HG03520 (cell line): ENCODE measurements around the gene CYRIA.
A peak's percentile ranks its signal among the peaks of the same experiment; 100 is the strongest.

Experiments
- ATAC-seq: cut with Tn5 transposase; IDR thresholded peaks from one replicate; pipeline ENCODE4 v1.9.1; 2021; ENCODE audit warnings: mild to moderate bottlenecking, moderate library complexity; ENCODE audit not compliant: unreplicated experiment

The CYRIA gene

DNA sequence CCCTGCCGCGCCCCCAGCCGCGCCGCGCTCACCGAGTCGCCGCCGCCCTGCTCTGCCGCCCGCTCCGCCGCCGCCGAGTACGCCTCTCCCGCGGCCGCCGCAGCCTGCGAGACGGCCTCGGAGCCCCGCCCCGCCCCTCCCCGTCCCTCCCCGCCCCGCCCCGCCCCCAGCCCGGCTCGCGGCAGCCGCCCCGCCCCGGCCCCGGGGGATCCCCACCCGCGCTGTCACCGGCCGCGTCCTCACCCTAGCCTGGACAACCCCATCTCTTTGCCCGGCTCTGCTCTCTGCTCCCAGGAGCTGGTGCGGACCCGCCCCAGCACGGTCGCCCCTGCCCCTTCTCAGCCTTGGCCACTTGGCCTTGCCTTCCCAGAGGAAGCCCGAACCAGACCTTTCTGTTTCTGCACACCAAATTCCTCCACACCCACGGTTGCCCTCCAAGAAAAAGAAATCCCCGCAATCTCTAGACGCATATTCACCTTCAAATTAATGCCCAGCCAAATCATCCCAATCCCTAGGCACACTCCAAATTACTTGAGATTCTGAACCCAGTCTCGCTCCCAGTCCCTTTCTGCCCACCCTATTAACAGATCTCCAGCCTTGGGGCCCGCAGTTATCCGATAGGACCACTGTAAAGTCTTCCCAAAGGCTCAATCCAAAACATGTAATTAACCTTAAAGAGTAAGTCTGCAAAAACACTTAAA lies at the start of gene CYRIA:
TSS of gene CYRIA (minus strand) at position 87 of the 701 bp plus-strand sequence. CDS start 77,715 bp downstream, outside the sequence.
- peak; percentile 48 for ATAC-seq

- peak; percentile 95 for ATAC-seq
Observed at GRCh38 chr2:16713011-16713423, 47.4 kb upstream of the CYRIA start.

DNA sequence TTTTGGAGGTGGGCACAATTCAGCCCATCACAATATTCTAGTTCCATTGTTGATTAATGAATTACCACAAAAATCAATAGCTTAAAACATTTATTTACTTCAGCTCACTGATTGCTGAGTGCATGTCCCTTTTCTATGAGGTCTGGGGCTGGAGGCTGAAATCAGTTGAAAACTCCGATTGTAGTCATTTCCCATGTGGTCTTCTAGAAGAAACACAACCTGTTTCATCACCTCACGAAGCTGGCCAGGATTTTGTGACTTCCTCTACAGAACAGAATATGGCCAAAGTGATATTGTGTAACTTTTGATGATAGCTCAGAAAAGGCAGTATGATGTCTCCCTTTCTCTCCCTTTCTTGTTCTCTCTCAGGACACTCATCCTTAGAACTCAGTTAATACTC lies 44.1 kb upstream of the CYRIA start:
- no peak for ATAC-seq

DNA sequence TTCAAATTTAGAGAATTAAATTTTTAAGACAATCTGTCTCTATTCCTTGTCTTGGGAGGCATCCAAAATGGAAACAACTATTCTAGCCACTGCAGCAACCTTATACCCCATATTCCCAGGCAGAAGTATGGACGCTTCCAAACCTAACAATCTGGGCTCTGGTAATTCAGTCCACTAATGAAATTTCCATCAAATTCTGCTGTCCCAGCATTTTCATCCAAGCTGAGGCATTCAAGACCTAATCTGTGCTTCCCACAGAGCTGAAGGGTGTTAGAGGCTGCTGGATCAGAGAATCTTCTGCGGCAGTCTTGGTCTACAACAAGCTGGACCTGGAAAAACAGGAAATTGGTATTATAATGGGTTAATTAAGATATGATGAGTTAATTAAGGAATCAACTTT lies 42.5 kb upstream of the CYRIA start:
- ATAC-seq, result no peak

GRCh38 chr2:16707014-16707623 lies 41.5 kb upstream of the CYRIA start:
- no peak for ATAC-seq

DNA sequence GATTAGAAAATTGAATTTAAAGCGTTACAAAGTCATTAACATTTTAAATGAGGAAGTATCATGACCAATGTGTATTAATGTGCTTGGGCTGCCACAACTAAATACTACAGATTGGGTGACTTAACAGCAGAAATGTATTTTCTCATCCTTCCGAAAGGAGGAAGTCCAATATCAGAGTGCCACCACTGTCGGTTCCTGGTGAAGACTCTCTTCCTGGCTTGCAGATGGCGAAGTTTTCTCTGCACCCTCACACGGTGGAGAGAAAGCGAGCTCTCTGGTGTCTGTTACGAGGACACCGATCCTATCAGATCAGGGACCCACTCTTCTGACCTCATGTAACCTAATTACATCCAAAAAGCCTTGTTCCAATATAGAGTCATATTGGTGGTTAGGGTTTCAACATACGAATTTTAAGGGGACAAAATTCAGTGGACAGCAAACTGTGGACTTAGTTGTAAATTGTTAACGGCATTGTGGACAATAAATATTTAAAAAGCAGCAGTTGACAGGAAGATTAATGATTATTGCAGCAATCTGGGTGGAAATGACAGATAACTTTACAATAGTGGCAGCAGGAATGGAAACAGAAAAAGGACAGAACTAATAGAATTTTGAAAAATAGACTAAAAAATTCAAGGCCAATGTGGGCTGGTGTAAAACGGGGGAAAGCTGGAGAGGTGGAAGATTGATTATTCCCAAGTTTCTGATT lies 35.1 kb upstream of the CYRIA start:
- ATAC-seq, result no peak

DNA sequence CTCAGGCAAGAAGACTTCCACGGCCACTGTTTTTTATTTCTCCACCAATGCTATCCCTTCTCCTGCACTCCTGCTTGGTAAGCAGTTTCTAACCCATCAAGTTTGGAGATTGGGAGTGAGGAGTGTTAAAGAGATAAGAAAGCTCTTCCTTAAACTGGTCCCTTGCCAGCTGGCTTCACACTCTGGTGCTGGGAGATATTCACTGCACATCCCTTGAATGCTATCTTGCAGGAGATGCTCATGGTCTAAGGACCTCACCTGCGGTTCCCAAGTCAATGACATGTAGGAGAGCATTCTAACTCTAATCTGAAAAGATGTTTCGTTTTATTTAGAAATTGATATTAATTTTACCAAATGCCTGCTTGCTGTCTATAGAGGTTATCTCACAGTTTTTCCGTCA lies 28.2 kb upstream of the CYRIA start:
- no peak for ATAC-seq

DNA sequence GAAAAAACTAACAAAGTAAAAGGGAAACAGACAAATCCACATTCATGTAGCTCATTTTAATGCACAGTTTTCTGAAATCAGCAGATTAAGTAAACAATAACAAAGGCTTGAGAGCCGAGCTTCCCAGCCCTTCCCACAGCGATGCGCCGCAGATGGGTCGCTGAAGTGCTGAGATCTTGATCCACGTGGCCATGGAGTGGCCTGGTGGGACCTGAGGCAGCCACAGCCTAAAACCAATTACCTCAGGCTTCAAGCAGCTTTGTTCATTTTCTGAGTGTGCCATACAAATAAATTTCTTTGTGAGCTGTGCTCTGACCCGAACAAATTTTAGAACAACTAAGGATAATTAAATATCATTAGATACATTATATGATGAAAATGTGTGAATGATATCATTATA lies 25.6 kb upstream of the CYRIA start:
- ATAC-seq, result no peak

DNA sequence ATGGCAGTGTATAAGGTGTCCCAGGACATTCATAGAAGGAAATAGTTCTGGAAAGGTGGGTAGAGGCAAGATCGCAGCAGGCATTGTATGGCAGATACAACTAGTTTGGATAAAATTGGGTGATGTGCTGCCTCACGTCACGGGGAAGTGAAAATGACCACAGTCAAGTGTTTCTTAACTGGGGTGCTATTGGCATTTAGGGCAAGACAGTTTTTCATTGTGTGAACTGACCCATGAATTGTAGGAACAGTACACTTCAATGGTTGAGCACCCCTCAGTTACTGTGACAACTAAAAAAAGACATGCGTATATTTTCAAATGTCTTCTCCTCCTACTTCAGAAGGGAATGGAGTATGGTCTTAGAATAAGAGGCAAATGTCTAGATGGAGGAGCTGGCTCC lies 22.3 kb upstream of the CYRIA start:
- no peak for ATAC-seq

DNA sequence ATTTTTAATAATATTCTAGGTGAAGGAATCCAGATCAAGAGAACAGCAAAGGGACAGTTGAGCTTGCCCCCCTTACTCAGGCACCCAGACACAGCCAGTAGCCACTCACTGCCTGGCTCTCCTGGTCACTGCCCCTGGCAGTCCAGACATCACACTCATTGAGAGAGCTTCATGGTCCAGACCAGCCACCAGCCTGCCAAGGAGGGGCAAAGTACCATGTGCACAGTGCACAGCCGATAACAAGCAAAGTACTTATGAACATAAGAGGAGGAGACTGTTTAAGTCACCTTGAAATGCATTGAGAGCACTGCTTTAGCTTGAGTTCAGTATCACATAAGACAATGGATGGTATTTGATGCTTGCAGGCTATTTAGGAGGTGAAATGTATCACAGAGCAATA lies 21.6 kb upstream of the CYRIA start:
- no peak for ATAC-seq

DNA sequence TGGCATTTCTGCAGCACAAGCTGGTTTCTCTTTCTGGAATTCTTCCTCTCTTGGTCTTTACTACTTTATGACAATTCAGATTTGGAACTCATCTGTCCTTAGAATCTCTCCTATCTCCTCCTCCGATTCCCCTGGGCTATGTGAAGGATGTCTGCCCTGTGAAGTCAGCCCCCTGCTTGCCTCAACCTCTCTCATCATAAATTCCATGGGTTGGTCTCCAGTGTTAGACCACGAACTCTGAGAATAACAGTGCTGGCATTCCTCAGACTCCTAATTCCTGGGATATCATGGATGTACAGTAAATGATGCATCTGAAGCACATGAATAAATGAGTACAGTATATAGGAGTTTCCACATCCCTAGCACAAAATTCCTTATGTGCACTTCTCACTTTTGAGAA lies 21.0 kb upstream of the CYRIA start:
- ATAC-seq, result no peak

DNA sequence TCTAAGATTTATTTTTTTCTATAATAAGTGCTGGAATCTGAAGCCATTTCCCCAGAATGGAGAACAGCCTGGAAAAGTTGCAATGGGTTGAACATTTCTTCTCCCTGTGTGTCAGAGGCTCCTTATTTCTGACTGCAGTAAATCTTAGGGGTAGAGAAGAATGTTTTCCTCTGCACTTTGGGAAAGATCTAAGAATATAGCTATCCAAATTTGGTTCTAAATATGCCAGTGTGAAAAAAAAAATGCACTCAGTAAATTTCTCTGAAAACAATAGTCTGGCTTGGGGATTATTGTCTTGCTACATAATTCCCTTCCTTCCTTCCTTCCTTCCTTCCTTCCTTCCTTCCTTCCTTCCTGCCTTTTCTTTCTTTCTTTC lies 19.7 kb upstream of the CYRIA start:
- ATAC-seq, result no peak

DNA sequence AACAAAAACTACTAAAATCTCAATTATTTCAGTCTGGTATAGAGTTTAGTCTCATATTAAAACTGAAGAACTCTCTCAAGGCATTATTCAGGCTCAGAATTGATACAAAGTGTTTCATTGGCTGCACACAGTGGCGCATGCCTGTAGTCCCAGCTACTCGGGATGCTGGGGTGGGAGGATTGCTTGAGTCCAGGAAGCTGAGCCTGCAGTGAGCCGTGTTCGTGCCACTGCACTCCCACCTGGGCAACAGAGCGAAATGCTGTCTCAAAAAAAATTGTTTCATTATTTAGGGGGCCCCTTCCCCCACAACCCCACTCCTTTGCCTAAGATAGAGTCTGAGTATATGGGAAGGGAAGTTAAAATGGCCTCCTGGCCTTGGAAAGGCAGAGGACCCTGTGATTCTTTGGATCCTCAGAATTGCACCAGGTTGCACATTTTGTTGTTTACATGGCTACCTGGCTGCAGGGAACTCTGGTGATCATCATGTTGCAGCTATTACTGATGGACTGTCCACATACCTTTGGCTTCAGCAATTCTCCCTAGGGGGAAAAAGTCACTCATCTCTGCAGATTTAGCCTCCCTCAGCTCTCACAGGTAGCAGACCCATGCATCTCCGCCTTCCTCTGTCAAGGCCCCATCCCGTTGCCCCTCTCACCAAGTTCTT lies 19.2 kb upstream of the CYRIA start:
- ATAC-seq, result no peak

DNA sequence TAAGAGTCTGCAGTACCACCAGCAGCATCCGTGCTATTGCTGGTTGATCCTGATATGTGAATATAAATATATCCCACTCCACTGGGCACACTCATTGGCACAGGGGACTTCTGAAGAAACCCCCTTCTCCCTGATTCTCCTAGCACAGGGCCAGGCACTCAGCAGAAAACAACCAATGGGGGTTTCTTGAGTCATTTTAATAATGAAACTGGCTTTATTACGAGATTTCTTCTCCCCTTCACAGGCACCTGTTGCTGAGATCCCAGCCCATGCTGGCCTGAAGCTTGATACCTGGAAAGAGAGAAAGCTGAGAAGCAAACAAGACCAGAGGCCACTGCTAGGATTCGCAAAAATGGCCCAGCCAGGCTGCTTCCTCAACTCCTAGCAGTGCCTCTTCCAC lies 17.9 kb upstream of the CYRIA start:
- ATAC-seq, result no peak

GRCh38 chr2:16682431-16683118 lies 16.9 kb upstream of the CYRIA start:
- ATAC-seq, result no peak

DNA sequence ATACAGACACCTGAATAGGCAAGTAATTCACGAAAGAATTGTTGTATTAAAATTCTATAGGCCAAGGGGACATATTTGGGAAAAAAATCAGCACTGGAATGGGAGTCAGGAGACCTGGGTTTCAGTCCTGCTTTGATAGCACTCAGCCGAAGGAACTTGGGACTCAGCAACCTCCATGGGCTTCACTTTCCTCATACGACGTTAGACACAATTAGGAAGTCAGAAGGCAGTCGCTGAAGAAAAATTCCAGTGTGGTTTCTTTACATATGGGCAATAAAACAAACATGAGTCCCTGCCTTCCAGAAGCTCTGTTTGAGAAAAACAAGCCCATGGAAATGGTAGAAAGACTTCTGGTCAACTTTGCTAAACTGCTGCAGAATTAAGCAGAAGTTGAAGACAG lies 15.1 kb upstream of the CYRIA start:
- ATAC-seq, result no peak

GRCh38 chr2:16680304-16680703 lies 14.7 kb upstream of the CYRIA start:
- no peak for ATAC-seq

DNA sequence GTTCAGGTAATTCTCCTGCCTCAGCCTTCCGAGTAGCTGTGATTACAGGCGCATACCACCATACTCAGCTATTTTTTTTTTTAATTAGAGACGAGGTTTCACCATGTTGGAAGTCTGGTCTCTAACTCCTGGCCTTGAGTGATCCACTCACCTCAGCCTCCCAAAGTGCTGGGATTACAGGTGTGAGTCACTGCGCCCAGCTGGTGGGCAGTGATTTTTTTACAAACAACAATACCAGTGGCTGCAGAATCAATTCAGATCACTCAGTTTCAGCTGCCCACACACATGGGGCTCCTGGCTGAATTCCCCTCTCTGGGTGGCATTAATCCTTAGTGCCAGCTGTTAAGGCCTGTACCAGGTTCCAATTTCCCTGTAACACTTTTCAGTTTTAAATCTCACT lies 13.3 kb upstream of the CYRIA start:
- ATAC-seq, result no peak

GRCh38 chr2:16677875-16678274 lies 12.2 kb upstream of the CYRIA start:
- no peak for ATAC-seq

- ATAC-seq, result no peak
Observed at GRCh38 chr2:16675781-16676180, 10.1 kb upstream of the CYRIA start.

GRCh38 chr2:16674154-16674553 lies 8.5 kb upstream of the CYRIA start:
- no peak for ATAC-seq
